AG04450 (cell line): Measurements from ENCODE around the gene ATP5ME. TPM values are rescaled to one million over a fixed set of nuclear protein-coding genes. Genes with fewer than 3 reads are reported as not detected.

ENCODE experiments used
- CTCF ChIA-PET: fragments of 300-600, 350-600 bp; formaldehyde crosslinking; extraction: SDS; loops from one replicate; lab custom pipeline; 2022; ENCODE audit warnings: antibody characterized with exemption, inconsistent platforms; lab: Charles Lee
- POLR2A ChIA-PET: fragments of 350-600 bp; formaldehyde crosslinking; extraction: SDS; loops from one replicate; lab custom pipeline; 2021; ENCODE audit warnings: antibody characterized with exemption, inconsistent platforms; lab: Yijun Ruan, JAX
- DNase-seq: peaks from one replicate; pipeline ENCODE4 v3.0.0-alpha.2; 2011; ENCODE audit warnings: low read depth, low spot score
- H3K27ac ChIP-seq: one replicate; pipeline ENCODE4 v1.5.1; 2012; ENCODE audit warnings: low read depth, low read length, control low read depth
- H3K27me3 ChIP-seq: one replicate; pipeline ENCODE4 v1.6.0; 2012; ENCODE audit warnings: low read length; ENCODE audit not compliant: control insufficient read depth, insufficient read depth
- H3K4me3 ChIP-seq: 2 replicates; pipeline ENCODE4 v1.5.1; 2011; ENCODE audit warnings: mild to moderate bottlenecking, low read depth, low read length, control low read depth
- H3K9me3 ChIP-seq: 2 replicates; pipeline ENCODE4 v1.5.1; 2012; ENCODE audit warnings: low read length; ENCODE audit not compliant: control insufficient read depth, insufficient read depth
- CTCF ChIP-seq: IDR thresholded peaks from 2 replicates; pipeline ENCODE4 v1.5.1; 2011; ENCODE audit warnings: low read depth, low read length, control low read depth, inconsistent platforms
- polyA plus RNA-seq: library from polyadenylated mRNA; depleted of rRNA; stranded (reverse); fragments of >200 nt; gene quantifications from 2 replicates; pipeline ENCODE4 v1.2.3, GENCODE V29; 2011

Gene ATP5ME
- polyA plus RNA-seq, 1 experiment = 262 TPM

DNA sequence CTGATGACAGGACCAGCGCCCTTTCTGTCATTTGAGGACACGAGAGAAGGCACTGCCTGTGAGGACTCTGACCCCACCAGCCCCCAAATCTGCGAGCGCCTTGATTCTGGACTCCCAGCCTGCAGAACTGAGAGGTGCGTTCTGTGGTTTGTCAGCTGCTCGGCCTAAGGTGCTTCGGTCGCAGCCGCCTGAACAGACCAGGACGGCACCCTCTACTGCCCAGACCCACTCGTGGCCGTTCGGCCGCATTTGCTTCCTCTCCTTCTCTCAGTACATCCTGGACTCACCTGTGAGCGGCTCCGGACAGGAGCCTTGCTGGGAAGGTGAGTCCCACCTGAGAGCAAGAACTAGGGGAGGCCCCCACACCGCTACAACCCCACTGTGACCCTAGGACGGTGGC is 40.0 kb upstream of the ATP5ME start:
- H3K27me3 ChIP-seq = no peaks in the 10 kb centered on the region
- H3K27ac ChIP-seq = no peak overlapping the region
- ChIA-PET CTCF (interaction anchor here (0.7 kb wide), 1 partner anchor 35 kb away, joined by 3 read pairs; no protein-coding TSS in a partner anchor), POLR2A (no interaction called here)
- DNase-seq = no peak
- no peak overlapping the region for H3K4me3 ChIP-seq
- TF ChIP-seq CTCF = no peak
- H3K9me3 ChIP-seq = peaks cover 11% of the 10 kb centered on the region; the same call in 1 of the 2 replicates

DNA sequence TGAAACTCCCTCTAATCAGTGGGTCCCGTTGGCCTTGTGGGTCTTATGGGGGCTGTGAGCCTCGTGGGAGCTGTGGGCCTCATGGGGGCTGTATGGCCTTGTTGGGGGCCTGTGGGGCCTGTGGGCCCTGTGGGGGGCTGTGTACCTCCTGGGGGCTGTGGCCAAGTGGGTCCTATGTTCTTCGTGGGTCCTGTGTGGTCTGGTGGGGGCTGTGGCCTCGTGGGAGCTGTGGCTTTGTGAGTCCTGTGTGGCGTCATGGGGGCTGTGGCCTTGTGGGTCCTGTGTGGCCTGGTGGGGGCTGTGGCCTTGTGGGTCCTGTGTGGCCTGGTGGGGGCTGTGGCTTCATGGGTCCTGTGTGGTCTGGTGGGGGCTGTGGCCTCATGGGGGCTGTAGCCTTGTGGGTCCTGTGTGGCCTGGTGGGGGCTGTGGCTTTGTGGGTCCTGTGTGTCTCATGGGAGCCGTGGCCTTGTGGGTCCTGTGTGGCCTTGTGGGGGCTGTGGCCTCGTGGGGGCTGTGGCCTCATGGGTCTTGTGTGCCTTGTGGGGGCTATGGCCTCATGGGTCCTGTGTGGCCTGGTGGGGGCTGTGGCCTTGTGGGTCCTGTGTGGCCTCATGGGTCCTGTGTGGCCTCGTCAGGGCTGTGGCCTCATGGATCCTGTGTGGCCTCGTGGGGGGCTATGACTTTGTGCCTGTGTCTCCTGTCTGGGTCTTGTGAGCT is 39.0 kb upstream of the ATP5ME start:
- H3K27me3 ChIP-seq = no peaks in the 10 kb centered on the region
- ChIA-PET POLR2A (no interaction called here), CTCF (interaction anchor here (0.7 kb wide), 1 partner anchor 34 kb away, joined by 3 read pairs; no protein-coding TSS in a partner anchor)
- peaks cover 7% of the 10 kb centered on the region; the same call in 1 of the 2 replicates for H3K9me3 ChIP-seq
- TF ChIP-seq CTCF = no peak
- no peak overlapping the region for H3K4me3 ChIP-seq
- H3K27ac ChIP-seq = no peak overlapping the region
- DNase-seq = no peak

DNA sequence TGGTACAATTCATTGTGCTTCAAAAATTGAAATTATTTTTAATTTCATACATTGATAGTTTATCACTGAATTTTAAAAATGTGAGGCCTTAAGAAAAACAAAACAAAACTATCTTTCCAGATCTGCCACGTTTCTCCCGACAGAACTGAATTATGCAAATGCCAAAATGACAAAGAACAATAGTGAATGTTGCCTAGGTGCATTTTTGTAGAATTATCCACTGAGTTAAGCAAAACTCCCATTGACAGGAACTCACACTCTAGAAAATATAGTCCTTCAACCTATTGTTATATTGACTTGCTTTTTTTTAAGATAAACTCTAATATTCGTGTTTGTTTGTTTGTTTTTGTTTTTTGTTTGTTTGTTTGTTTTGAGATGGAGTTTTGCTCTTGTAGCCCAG is 38.0 kb upstream of the ATP5ME start:
- Histone ChIP-seq H3K27me3 (no peaks in the 10 kb centered on the region), H3K27ac (no peak overlapping the region), H3K4me3 (no peak overlapping the region), H3K9me3 (peaks cover 7% of the 10 kb centered on the region; the same call in 1 of the 2 replicates)
- CTCF ChIA-PET = no interaction called here
- TF ChIP-seq CTCF = no peak
- no peak for DNase-seq
- POLR2A ChIA-PET = no interaction called here

DNA sequence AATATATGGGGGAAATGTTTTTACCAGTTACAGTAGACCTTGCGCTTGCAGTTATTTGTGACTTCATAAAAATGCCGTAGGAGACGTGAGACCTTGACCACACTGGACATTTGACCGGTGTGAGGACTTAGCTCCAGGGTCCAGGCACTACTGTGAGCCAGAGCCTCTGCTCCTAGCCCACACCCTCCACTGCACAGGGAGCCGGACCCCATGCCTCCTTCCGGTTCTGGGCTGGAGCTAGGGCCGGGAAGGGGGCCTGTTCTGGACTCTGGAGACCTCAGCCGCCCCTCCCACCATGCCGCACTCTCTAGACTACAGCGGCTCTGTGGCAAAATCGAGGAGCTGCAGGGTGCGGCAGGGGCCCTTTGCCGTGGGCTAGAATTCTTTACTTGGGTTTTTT is 36.8 kb upstream of the ATP5ME start:
- no peak overlapping the region for H3K4me3 ChIP-seq
- ChIA-PET POLR2A (no interaction called here), CTCF (no interaction called here)
- no peak overlapping the region for H3K27ac ChIP-seq
- DNase-seq = no peak
- peaks cover 7% of the 10 kb centered on the region; the same call in 1 of the 2 replicates for H3K9me3 ChIP-seq
- H3K27me3 ChIP-seq = no peaks in the 10 kb centered on the region
- no peak for TF ChIP-seq CTCF

GRCh38 chr4:710116-710515 is 36.0 kb upstream of the ATP5ME start:
- ChIA-PET POLR2A (no interaction called here), CTCF (no interaction called here)
- no peak for TF ChIP-seq CTCF
- H3K9me3 ChIP-seq = peaks cover 7% of the 10 kb centered on the region; the same call in 1 of the 2 replicates
- no peak overlapping the region for H3K4me3 ChIP-seq
- DNase-seq = no peak
- no peak overlapping the region for H3K27ac ChIP-seq
- H3K27me3 ChIP-seq = no peaks in the 10 kb centered on the region
